GM18858 (cell line): ENCODE measurements around the gene CABP4.
A peak's percentile ranks its signal among the peaks of the same experiment; 100 is the strongest.

ENCODE experiments used
- ATAC-seq: cut with Tn5 transposase; IDR thresholded peaks from one replicate; pipeline ENCODE4 v1.9.1; 2021; ENCODE audit not compliant: unreplicated experiment

Gene CABP4

GRCh38 chr11:67507242-67507863 lies 52.2 kb downstream of the CABP4 start:
- no peak for ATAC-seq

- peak; percentile 69 for ATAC-seq
These were observed 52.8 kb downstream of the CABP4 start, which contains the start of gene CDK2AP2 for GRCh38 chr11:67507864-67508485. TSS of gene CDK2AP2 (minus strand) at chr11:67508162. CDS start at chr11:67508082, 80 bp downstream.

GRCh38 chr11:67508486-67509121 lies 53.5 kb downstream of the CABP4 start:
- peak; percentile 23 for ATAC-seq

- no peak for ATAC-seq
These were observed 54.8 kb downstream of the CABP4 start for GRCh38 chr11:67510023-67510345.
